Measurements from ENCODE around the gene TFAP2E. TPM values are rescaled to one million over a fixed set of nuclear protein-coding genes. Genes with fewer than 3 reads are reported as not detected.
A peak's percentile ranks its signal among the peaks of the same experiment; 100 is the strongest.

Gene TFAP2E
- 0.47 TPM in 2 replicates for total RNA-seq

- peaks cover 7% of the 10 kb centered on the region for H3K36me3 Mint-ChIP-seq (ENCODE audit: low read depth)
- peaks cover 42% of the 10 kb centered on the region for H3K27me3 Mint-ChIP-seq (ENCODE audit: insufficient read depth)
- DNase-seq (ENCODE audit: low spot score), result no peak
- H3K4me1 Mint-ChIP-seq (ENCODE audit: low read depth), result peaks cover 27% of the 10 kb centered on the region
- H3K9me3 Mint-ChIP-seq, result no peaks in the 10 kb centered on the region
- intact Hi-C loops (cut with micrococcal nuclease), result no loop called here
- no peak within 1 kb of the TSS for H3K27ac Mint-ChIP-seq
- peak within 1 kb of the TSS; percentile 13 for H3K4me3 Mint-ChIP-seq
These were observed at the start of gene TFAP2E for GRCh38 chr1:35573198-35574124. Gene TFAP2E (plus strand): TSS chr1:35573314. CDS start chr1:35573578, 264 bp downstream.

GRCh38 chr1:35524106-35524505, 49.0 kb upstream of the TFAP2E start:
- no peak for DNase-seq (ENCODE audit: low spot score)
- Mint-ChIP-seq H3K36me3 (ENCODE audit: low read depth) (peaks cover 40% of the 10 kb centered on the region), H3K27ac (no peak overlapping the region), H3K27me3 (ENCODE audit: insufficient read depth) (no peaks in the 10 kb centered on the region), H3K9me3 (peaks cover 42% of the 10 kb centered on the region), H3K4me3 (no peak overlapping the region), H3K4me1 (ENCODE audit: low read depth) (peaks cover 15% of the 10 kb centered on the region)
- intact Hi-C loops (cut with micrococcal nuclease), result no loop called here

GRCh38 chr1:35530168-35530567, 42.9 kb upstream of the TFAP2E start:
- Mint-ChIP-seq H3K4me1 (ENCODE audit: low read depth) (peaks cover 10% of the 10 kb centered on the region), H3K9me3 (peaks cover 42% of the 10 kb centered on the region), H3K27me3 (ENCODE audit: insufficient read depth) (no peaks in the 10 kb centered on the region), H3K27ac (no peak overlapping the region), H3K4me3 (no peak overlapping the region), H3K36me3 (ENCODE audit: low read depth) (peaks cover 53% of the 10 kb centered on the region)
- no peak for DNase-seq (ENCODE audit: low spot score)
- intact Hi-C loops (cut with micrococcal nuclease), result no loop called here

- intact Hi-C loops (cut with micrococcal nuclease), result no loop called here
- H3K4me1 Mint-ChIP-seq (ENCODE audit: low read depth), result peaks cover 18% of the 10 kb centered on the region
- peaks cover 53% of the 10 kb centered on the region for H3K36me3 Mint-ChIP-seq (ENCODE audit: low read depth)
- H3K27me3 Mint-ChIP-seq (ENCODE audit: insufficient read depth), result no peaks in the 10 kb centered on the region
- peaks cover 35% of the 10 kb centered on the region for H3K9me3 Mint-ChIP-seq
- DNase-seq (ENCODE audit: low spot score), result no peak
- H3K4me3 Mint-ChIP-seq, result no peak overlapping the region
- no peak overlapping the region for H3K27ac Mint-ChIP-seq
These were observed 42.2 kb upstream of the TFAP2E start for GRCh38 chr1:35530946-35531345.

GRCh38 chr1:35531368-35531767, 41.7 kb upstream of the TFAP2E start:
- Mint-ChIP-seq H3K9me3 (peaks cover 35% of the 10 kb centered on the region), H3K27me3 (ENCODE audit: insufficient read depth) (no peaks in the 10 kb centered on the region), H3K36me3 (ENCODE audit: low read depth) (peaks cover 55% of the 10 kb centered on the region), H3K27ac (no peak overlapping the region), H3K4me3 (no peak overlapping the region), H3K4me1 (ENCODE audit: low read depth) (peaks cover 22% of the 10 kb centered on the region)
- no peak for DNase-seq (ENCODE audit: low spot score)
- intact Hi-C loops (cut with micrococcal nuclease), result no loop called here

GRCh38 chr1:35532497-35533223, 40.5 kb upstream of the TFAP2E start:
- no peak for DNase-seq (ENCODE audit: low spot score)
- Mint-ChIP-seq H3K36me3 (ENCODE audit: low read depth) (peaks cover 51% of the 10 kb centered on the region), H3K27me3 (ENCODE audit: insufficient read depth) (no peaks in the 10 kb centered on the region), H3K9me3 (peaks cover 27% of the 10 kb centered on the region), H3K27ac (no peak overlapping the region), H3K4me3 (no peak overlapping the region), H3K4me1 (ENCODE audit: low read depth) (peaks cover 35% of the 10 kb centered on the region)
- intact Hi-C loops (cut with micrococcal nuclease), result no loop called here

GRCh38 chr1:35533586-35533985, 39.5 kb upstream of the TFAP2E start:
- H3K36me3 Mint-ChIP-seq (ENCODE audit: low read depth), result peaks cover 46% of the 10 kb centered on the region
- H3K4me1 Mint-ChIP-seq (ENCODE audit: low read depth), result peaks cover 42% of the 10 kb centered on the region
- no peaks in the 10 kb centered on the region for H3K27me3 Mint-ChIP-seq (ENCODE audit: insufficient read depth)
- H3K9me3 Mint-ChIP-seq, result peaks cover 20% of the 10 kb centered on the region
- intact Hi-C loops (cut with micrococcal nuclease), result no loop called here
- no peak for DNase-seq (ENCODE audit: low spot score)
- no peak overlapping the region for H3K4me3 Mint-ChIP-seq
- no peak overlapping the region for H3K27ac Mint-ChIP-seq

GRCh38 chr1:35535243-35535642, 37.9 kb upstream of the TFAP2E start:
- no peak overlapping the region for H3K27ac Mint-ChIP-seq
- DNase-seq (ENCODE audit: low spot score), result no peak
- H3K4me1 Mint-ChIP-seq (ENCODE audit: low read depth), result peaks cover 58% of the 10 kb centered on the region
- intact Hi-C loops (cut with micrococcal nuclease), result no loop called here
- H3K9me3 Mint-ChIP-seq, result peaks cover 6% of the 10 kb centered on the region
- H3K4me3 Mint-ChIP-seq, result no peak overlapping the region
- H3K36me3 Mint-ChIP-seq (ENCODE audit: low read depth), result peaks cover 41% of the 10 kb centered on the region
- H3K27me3 Mint-ChIP-seq (ENCODE audit: insufficient read depth), result no peaks in the 10 kb centered on the region

- Mint-ChIP-seq H3K27me3 (ENCODE audit: insufficient read depth) (no peaks in the 10 kb centered on the region), H3K4me3 (no peak overlapping the region), H3K27ac (no peak overlapping the region), H3K9me3 (no peaks in the 10 kb centered on the region), H3K4me1 (ENCODE audit: low read depth) (peaks cover 65% of the 10 kb centered on the region), H3K36me3 (ENCODE audit: low read depth) (peaks cover 35% of the 10 kb centered on the region)
- no peak for DNase-seq (ENCODE audit: low spot score)
- intact Hi-C loops (cut with micrococcal nuclease), result no loop called here
These were observed 36.5 kb upstream of the TFAP2E start for GRCh38 chr1:35536556-35537162.

- Mint-ChIP-seq H3K27me3 (ENCODE audit: insufficient read depth) (no peaks in the 10 kb centered on the region), H3K4me3 (peak overlapping the region; percentile 8), H3K27ac (peak overlapping the region; percentile 48), H3K36me3 (ENCODE audit: low read depth) (peaks cover 36% of the 10 kb centered on the region), H3K4me1 (ENCODE audit: low read depth) (peaks cover 76% of the 10 kb centered on the region), H3K9me3 (no peaks in the 10 kb centered on the region)
- no peak for DNase-seq (ENCODE audit: low spot score)
- intact Hi-C loops (cut with micrococcal nuclease), result loop anchor here (2.0 kb wide), 1 partner anchor 19 kb away; the partner anchor contains the start of genes KIAA0319L and NCDN
These were observed 35.3 kb upstream of the TFAP2E start for GRCh38 chr1:35537806-35538205.

- H3K4me1 Mint-ChIP-seq (ENCODE audit: low read depth), result peaks cover 80% of the 10 kb centered on the region
- H3K9me3 Mint-ChIP-seq, result no peaks in the 10 kb centered on the region
- peak overlapping the region; percentile 85 for H3K27ac Mint-ChIP-seq
- peak overlapping the region; percentile 53 for H3K4me3 Mint-ChIP-seq
- peaks cover 38% of the 10 kb centered on the region for H3K36me3 Mint-ChIP-seq (ENCODE audit: low read depth)
- intact Hi-C loops (cut with micrococcal nuclease), result loop anchor here (1.0 to 2.0 kb wide), 2 partner anchors 18 to 33 kb away; partner anchors contain the start of genes KIAA0319L and NCDN
- H3K27me3 Mint-ChIP-seq (ENCODE audit: insufficient read depth), result no peaks in the 10 kb centered on the region
- DNase-seq (ENCODE audit: low spot score), result peak; percentile 46
These were observed 33.9 kb upstream of the TFAP2E start for GRCh38 chr1:35539073-35539823.

GRCh38 chr1:35539824-35540261, 33.3 kb upstream of the TFAP2E start:
- Mint-ChIP-seq H3K4me1 (ENCODE audit: low read depth) (peaks cover 83% of the 10 kb centered on the region), H3K9me3 (no peaks in the 10 kb centered on the region), H3K27me3 (ENCODE audit: insufficient read depth) (no peaks in the 10 kb centered on the region), H3K36me3 (ENCODE audit: low read depth) (peaks cover 37% of the 10 kb centered on the region), H3K27ac (peak overlapping the region; percentile 85), H3K4me3 (peak overlapping the region; percentile 53)
- intact Hi-C loops (cut with micrococcal nuclease), result loop anchor here (1.0 to 2.0 kb wide), 2 partner anchors 17 to 34 kb away; partner anchors contain the start of genes KIAA0319L and NCDN
- DNase-seq (ENCODE audit: low spot score), result no peak
